ENCODE data around the gene GSS.
"Not testable (repeated sequence)": the region's sequence is repeated elsewhere in the genome, so short reads cannot be mapped to it uniquely, and the experiment has no call there.

The GSS gene

GRCh38 chr20:34907616-34908469 is 47.8 kb downstream of the GSS start:
- DNase-seq (ENCODE audit: low read depth) = no peak

GRCh38 chr20:34904202-34904621 is 51.4 kb downstream of the GSS start:
- DNase-seq (ENCODE audit: low read depth) = no peak

GRCh38 chr20:34898731-34899130 is 56.9 kb downstream of the GSS start:
- not testable (repeated sequence) for DNase-seq (ENCODE audit: low read depth)

GRCh38 chr20:34898129-34898528 is 57.5 kb downstream of the GSS start:
- DNase-seq (ENCODE audit: low read depth) = not testable (repeated sequence)

GRCh38 chr20:34896086-34896621 is 59.5 kb downstream of the GSS start:
- DNase-seq (ENCODE audit: low read depth) = no peak

GRCh38 chr20:34895465-34895864 is 60.1 kb downstream of the GSS start:
- DNase-seq (ENCODE audit: low read depth) = no peak

GRCh38 chr20:34894723-34895122 is 60.9 kb downstream of the GSS start:
- no peak for DNase-seq (ENCODE audit: low read depth)

GRCh38 chr20:34892671-34893070 is 62.9 kb downstream of the GSS start:
- DNase-seq (ENCODE audit: low read depth) = no peak

- DNase-seq (ENCODE audit: low read depth) = no peak
Observed at GRCh38 chr20:34891166-34892062, 64.2 kb downstream of the GSS start.

GRCh38 chr20:34888468-34888867 is 67.1 kb downstream of the GSS start:
- DNase-seq (ENCODE audit: low read depth) = no peak

- no peak for DNase-seq (ENCODE audit: low read depth)
Observed at GRCh38 chr20:34887023-34887422, 68.6 kb downstream of the GSS start.

- no peak for DNase-seq (ENCODE audit: low read depth)
Observed at GRCh38 chr20:34886122-34886521, 69.5 kb downstream of the GSS start.

GRCh38 chr20:34884260-34884659 is 71.3 kb downstream of the GSS start:
- DNase-seq (ENCODE audit: low read depth) = no peak

GRCh38 chr20:34883809-34884208 is 71.8 kb downstream of the GSS start:
- no peak for DNase-seq (ENCODE audit: low read depth)

- DNase-seq (ENCODE audit: low read depth) = no peak
Observed at GRCh38 chr20:34883087-34883688, 72.4 kb downstream of the GSS start.

GRCh38 chr20:34881689-34882088 is 73.9 kb downstream of the GSS start:
- no peak for DNase-seq (ENCODE audit: low read depth)

GRCh38 chr20:34880971-34881370 is 74.6 kb downstream of the GSS start:
- DNase-seq (ENCODE audit: low read depth) = not testable (repeated sequence)

- no peak for DNase-seq (ENCODE audit: low read depth)
Observed at GRCh38 chr20:34880215-34880850, 75.3 kb downstream of the GSS start.
